Measurements from ENCODE around the gene VWA7.

VWA7 gene

DNA sequence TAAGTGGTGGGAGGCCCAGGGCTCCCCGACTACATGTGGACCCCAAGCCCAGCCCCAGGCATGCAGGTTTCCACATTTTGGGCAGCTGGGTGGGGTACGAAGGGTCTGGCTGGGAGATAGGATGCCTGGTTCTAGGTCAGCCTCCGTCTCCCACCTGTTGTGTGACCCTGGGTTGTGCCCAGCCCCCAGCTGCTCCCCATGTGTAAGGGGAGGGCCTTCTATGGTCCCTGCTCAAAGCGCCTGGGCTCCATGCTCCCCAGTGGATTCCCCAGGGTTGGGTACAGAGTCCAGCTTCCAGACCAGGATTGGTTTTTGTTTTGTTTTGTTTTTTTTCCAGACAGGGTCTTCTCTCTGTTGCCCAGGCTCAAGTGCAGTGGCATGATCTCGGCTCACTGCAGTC is 1.1 kb upstream of the VWA7 start:
- no peak for FAIRE-seq

DNA sequence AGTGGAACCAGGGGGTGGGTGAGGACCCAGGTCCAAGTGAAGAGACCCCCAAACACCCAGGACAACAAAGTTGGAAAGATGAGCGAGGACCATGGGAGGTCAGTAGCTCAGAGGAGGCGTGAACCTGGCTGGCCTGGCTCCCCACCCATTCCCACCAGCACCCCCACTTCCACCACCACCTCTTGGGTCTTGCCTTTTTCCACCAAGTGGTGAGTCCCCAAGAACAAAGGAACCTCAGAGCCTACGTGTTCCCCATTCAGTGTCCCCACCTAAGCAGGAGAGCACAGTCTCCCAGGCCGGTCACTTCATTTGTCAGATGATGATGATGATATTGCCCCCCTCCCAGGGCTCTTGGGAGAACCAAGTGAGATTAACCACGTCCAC is 531 bp upstream of the VWA7 start:
- no peak for FAIRE-seq

DNA sequence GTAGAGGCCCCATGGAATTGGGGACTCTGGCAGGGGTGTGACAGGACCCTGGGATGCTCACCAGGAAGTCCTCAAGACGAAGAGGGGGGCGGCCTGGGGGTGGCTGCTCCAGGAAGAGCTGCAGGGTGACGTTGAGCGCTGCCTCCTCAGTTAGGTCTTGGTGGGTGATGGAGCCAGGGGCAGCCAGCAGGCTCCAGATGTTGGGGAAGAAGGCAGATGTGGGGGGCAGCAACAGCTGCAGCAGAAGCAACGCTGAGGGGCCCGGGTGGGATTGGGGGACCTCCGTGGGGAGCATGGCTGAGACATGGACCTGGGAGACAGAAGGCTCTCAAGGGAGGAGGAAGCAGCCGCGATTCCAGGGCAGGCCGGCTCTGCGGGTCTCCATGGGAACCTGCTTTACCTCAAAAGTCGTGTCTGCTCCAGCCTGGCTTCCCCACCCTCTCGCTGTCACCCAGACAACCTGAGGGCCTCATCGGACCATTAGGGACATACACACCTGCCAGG is 591 bp downstream of the VWA7 start:
- no peak for FAIRE-seq

DNA sequence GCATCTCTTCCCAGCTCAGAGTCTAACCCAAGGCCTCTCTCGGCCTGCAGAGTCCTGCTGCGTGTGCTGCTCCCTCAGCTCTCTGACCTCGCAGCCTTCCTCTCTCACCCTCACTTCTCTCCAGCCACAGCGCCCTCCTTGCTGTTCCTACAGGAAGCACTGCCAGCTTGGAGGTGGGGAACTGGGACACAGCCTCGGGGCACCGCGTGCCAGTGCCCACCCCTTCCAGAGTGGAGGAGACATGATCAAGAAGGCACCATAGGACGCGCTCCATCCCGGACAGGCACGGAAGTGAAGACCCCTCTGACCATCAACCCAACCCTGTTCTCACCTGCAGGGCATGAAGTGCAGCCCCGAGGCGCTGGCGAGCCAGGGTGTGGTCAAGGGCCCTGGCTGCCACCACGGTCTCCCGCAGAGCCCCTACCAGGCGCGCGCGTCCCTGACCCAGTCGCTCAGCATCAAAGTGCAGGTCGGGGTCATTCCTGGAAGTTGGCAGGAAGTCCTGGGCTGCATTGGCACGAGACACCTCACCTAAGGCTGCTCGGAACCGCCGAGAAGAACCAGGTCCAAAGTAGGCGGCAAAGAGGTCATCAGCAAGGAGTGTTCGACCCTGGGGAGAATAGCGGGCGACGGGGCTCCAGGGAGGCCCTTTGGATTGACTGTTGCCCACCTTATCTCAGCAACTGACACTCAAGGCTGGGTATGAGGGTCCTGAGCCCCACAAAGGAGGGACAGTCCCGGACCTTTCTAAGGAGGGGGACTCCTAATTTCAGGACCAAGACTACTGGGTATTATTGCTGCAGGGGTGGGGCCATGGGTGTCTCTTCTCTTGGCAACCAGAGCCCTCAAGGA is 1.3 kb downstream of the VWA7 start:
- FAIRE-seq: no peak

DNA sequence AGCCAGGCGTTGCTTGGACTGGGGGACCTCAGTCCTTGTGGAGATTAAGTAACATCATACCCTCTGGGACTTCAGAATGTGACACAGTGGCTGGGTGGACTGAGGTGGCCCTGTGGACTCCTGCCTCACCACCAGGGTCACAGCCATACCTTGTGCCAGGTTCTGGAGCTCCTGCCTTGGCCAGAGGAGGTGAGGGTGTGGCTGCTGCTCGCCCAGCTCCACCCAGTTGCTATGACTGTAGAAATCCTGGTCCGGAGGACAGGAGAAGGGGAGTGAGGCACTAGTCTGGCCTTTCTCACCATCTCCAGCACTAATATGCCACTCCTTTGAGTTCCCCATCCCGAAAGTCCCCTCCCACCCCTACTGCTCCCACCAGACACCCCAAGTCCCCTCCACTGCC is 1.9 kb downstream of the VWA7 start:
- no peak for FAIRE-seq

DNA sequence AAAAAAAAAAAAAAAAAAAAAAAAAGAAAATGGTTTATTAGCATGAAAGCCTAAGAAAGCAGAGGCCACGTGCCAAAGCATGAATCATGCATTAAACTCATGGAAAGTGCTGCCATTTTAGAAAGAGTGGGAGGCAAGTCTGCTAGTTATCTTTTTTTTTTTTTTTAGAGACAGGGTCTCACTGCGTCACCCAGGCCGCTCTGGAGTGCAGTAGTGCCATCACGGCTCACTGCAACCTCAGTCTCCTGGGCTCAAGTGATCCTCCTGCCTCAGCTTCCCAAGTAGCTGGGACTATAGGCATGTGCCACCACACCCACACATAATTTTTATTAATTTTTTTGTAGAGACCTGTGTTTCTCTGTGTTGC is 5.2 kb downstream of the VWA7 start:
- FAIRE-seq: no peak

DNA sequence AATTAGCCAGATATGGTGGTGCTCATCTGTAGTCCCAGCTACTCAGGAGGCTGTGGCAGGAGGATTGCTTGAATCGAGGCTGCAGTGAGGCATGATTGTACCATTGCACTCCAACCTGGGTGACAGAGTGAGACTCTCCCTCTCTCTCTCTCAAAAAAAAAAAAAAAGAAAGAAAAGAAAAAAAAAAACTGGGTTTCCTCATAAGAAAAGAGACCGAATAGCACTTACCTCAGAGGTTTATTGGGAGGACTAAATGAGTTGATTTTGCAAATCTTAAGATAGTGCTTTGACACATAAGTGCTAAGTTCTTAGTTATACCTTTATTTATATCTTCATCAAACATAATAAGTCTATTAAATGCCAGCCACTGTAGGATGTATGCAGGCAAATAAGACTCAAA is 6.3 kb downstream of the VWA7 start:
- no peak for FAIRE-seq

DNA sequence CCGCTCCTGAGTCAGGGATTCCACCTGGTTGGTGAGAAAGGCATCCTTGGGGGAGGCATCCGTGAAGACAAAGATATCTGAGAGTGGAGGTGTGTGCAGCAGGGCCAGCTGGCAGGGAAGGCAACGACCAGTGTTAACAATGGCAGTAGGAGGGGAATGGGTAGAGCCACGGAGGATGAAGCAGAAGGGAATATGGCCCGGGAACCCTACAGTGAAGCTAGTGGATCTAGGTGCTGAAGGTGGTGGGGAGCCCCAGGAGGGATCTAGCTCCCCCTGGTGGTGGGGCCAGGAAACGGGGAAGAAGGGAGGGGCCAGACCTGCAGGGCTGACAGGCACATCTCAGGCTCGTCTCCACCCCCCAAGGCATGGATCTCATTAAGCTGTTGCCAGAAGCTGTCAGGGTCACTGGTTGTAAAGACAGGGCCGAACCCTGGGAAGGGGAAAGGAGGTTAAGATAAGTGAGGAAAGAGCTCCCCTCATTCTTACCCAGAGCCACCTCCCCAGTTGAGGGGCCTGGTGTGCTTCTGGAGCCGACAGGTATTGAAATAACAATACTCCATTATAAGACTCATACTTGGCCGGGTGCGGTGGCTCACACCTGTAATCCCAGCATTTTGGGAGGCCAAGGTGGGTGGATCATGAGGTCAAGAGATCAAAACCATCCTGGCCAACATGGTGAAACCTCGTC is 7.3 kb downstream of the VWA7 start:
- FAIRE-seq: no peak

DNA sequence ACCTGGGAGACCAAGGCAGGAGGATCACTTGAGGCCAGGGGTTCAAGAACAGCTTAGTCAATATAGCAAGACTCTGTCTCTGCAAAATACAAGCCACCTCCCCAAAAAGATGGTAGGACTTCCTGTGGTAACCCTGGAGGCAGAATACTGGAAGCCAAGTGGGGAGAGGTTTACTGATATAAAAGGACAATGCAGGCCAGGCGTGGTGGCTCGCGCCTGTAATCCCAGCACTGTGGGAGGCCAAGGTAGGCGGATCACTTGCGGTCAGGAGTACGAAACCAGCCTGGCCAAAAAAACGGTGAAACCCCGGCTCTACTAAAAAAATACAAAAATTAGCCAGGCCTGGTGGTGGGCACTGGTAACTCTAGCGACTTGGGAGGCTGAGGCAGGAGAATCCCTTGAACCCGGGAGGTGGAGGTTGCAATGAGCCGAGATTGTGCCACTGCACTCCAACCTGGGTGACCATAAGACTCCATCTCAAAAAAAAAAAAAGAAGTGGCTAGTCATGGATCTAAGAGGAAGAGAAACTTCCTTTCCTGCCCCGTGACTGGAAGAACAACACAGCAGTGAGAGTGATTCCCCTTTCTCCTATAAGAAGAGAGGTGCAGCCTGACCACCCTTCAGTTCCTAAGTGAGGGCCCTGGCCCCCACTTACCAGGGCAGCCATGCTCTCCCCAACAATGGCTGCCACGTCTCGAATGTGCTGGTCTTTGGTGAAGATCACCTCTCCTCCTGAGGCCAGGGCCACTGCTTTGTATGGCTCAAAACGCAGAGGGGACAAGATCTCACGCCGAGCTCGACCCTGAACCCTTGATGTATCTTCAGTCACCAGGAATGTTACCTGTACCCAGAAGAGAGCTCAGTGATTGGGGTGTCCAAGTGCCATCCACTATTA is 8.5 kb downstream of the VWA7 start:
- FAIRE-seq: no peak

DNA sequence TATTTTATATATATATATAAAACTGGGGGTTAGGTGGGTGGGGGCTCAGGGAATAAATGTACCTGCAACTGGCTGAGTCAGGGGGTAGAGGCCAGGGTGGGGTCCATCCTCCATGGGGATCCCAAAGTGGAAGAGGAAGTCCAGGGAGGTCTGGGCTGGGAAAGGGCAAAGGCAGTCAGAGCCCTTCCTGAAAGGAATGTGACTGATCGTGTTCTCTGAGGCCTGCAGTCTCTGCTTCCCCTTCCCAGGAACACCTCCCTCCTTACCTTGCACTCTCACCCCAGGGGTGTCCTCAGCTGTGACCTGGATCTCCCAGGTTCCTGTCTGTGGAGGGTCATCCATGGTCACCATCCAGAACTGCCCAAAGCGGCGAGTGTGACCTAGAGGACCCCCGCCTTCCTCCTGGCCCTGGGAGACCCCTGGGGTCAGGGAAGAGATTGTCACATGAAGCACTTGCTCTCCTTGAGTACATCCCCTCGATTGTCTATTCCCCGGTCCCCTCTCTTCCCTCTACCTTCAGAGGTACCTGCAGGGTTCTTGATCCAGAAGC is 10.0 kb downstream of the VWA7 start:
- FAIRE-seq: no peak

DNA sequence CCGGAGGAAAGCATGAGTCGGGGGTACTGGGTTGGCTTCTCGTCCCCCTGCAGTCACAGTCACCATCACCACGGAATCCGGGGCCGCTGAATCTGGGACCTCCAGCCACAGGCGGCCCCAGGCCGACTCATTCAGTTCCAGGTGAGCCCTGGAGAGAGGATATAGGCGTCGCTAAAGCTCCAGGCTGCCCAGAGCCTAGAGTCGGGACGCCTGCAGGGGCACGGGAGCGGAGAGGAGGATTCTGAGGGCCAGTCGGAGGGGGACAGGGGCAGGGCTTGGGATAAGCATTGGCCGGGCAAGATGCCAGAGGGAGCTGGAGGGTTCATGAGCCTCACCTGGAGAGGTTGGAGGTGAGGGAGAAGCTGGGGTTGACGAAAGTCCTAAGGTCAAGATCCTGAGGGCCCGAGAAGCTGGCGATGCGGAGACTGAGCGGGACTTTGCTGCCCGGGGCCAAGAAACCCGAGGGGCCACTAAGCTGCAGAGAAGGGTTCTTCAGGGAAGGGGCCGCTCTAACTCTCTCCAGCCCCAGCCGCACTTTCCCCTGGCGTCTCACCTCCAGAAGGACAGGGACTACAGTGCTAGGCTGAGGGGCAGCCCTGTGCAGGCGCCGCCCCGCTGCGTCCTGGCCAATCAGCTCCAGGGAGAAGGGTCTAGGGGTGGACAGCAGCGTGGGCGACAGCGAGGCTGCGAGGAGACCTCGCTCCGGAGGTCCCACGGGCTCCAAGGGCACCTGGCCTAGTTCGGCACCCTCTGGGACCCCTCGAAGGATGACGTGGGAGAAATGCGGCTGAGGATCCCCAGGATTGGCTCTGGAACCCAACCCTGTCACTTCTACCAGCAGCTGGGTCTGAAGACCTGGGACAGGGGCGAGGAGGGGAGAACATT is 11.0 kb downstream of the VWA7 start:
- no peak for FAIRE-seq

DNA sequence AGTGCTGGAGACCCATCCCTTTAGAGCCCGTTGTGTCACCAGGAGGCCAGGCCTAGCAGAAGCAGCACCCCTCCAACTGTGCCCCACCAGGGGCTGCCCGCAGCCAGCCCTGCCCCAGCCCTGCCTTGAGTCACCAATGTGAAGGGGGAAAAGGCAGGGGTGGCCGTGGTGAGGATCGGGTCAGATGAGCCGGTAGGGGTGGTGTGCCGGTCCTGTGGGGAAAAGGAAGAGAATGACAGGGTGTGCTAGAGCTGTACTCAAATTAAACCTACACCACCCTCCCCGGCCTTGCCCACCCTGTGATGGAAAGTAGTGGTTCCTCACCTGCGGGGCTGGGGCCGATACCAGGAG is 11.6 kb downstream of the VWA7 start:
- no peak for FAIRE-seq

DNA sequence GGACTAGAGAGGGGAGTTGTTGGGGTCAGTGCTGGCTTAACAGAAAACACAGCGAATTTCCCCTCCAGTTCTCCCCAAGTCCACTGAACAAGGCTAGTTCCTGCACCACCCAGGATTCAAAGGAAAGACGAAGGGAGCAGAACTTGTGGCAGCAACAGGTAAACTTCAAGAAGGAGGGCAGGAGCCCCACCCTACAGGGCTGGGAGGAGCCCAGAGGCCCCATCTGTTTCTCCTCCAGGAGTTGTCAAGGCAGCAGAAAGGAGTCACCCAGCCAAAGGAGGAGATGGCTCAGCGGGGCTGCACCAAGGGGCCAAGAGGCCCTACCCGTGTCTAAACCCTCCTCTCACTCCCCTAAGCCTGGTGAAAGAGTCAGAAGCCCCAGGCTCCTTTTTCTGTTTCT is 12.9 kb downstream of the VWA7 start:
- no peak for FAIRE-seq

DNA sequence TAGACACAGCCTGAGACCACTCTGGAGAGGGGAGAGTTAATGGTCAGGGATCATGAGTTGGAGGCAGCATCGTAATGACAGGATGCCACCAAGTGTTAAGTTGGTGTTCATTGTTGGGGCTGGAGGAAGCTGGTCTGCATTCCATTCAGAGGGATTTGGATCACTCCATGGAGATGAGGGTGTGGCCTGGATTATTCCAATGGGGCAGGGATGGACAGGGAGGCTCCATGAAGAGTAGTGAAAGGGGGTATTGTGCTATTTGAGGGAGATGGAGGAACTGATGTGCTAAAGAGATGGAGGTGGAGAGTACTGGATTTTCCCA is 13.5 kb downstream of the VWA7 start:
- no peak for FAIRE-seq

DNA sequence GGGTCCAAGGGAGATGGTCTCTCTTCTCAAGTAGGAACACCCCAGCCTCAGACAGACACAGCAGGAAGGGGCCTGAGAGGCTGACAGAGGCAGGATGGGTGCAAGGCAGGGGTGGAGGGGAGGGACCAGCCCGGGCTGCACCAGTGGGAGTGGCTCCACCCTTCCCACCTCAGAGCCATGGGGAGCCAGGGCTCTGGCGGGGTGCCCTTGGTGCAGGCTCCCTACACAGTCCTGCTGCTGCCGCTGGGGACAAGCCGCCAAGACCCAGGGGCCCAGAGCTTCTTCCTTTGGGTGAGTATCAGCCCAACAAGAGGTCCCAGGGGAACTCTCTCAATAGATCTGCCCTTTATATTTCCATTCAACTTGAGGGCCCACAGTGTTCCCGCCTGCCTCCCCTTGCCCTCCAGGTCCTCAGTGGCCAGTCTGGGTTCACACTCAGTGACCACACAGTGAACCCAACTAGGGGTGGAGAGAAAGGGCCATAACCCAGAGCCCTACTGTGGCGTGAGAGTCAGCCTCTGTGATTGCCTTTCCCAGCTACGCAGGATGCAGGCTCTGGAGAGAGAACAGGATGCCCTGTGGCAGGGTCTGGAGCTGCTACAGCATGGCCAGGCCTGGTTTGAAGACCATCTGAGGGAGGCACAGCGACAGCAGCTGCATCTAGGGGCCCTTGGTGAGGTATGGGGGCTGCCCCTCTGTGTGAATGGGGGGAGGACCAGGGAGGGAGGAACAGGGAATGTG is 14.1 kb downstream of the VWA7 start:
- no peak for FAIRE-seq

DNA sequence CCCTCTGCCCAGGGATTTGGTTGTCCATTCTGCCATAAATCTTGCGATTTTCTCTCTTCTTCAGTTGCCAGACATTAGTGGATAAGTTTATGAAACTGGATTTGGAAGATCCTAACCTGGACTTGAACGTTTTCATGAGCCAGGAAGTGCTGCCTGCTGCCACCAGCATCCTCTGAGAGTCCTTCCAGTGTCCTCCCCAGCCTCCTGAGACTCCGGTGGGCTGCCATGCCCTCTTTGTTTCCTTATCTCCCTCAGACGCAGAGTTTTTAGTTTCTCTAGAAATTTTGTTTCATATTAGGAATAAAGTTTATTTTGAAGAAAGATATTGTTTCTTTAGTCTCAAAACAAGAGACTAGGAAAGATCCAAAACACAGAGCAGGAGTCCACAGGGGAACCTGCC is 14.8 kb downstream of the VWA7 start, which contains the start of gene SAPCD1:
TSS of gene SAPCD1 (plus strand) at position 301 of the 400 bp plus-strand sequence. CDS start 399 bp downstream, outside the sequence.
- no peak for FAIRE-seq

DNA sequence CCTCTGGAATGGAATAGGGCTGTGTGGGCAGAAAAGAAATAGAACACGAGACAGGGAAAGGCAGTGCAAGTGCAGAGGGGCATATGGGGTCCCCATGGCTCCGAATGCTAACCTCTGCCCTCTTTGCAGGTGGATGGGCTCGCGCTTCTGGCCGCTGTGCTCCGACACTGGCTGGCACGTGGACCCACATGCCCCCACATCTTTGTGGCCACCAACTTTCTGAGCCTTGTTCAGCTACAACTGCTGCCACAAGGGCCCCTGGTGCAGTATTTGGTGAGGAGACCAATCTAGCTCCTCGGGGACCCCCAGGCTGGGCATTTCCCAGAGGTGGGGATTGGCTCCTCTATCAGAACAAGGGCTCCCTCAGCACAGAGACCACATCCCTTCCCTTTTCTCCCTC is 15.8 kb downstream of the VWA7 start:
- FAIRE-seq: no peak

DNA sequence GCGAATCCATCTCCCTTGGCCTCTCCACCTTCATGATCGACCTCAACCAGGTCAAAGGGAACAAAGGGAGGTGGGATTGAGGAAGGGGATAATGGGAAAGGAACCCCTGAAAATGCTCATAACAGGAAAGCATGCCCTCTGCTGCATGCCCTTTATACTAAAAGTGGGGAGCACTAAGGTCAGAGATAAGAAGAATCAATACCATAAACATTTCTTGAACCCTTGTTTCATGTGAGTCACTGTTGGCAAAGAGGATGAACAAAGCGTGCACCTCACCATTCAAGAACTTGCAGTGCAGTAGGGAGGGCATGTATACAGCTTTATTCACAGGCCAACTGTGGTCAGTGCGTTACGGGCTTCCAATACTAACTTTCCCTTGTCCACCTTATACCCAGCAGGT is 16.3 kb downstream of the VWA7 start:
- FAIRE-seq: no peak

DNA sequence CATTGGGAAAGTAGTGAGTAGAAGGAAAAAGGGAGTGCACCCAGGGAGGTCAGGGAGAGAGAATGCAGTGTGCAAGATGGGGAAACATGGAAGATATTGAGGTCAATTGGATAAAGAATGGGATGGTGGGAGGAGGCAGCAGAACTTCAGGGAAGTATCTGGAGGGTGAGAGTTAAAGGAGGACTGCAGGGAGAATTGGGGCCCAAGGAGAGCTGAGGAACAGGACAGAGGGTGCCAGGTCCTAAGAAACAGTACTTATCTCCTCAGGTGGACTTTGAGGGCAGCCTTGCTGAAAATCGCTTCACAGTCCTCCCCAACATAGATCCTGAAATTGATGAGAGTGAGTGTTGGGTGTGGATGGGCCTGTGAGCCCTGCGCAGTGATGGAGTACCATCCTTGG is 18.8 kb downstream of the VWA7 start:
- no peak for FAIRE-seq

DNA sequence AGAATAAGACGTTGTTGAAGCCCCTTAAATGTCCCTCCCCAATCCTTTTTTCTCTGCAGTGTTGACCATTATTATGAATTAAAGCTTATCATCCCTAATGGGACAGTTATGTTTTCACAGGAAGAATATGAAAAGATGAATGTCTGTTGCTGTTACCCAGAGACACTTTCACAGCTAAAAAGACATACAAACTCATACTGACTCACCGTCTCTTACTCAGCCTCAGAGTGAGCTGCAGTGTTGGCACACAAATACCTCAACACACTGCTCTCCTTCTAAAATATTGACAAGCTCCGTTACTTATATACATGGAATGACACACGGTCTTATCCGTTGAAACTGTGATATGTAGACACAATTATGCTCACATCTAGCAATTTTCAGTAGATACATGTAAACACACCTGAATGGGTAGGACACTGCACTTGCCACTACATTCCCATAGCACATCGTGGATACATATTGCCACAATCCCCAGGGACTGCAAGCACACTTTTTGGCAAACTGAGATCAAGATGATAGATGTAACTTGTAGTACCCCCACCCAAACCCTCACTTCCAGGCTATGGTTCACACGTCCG is 24.3 kb downstream of the VWA7 start:
- no peak for FAIRE-seq
